PC-3 (cell line): Measurements from ENCODE around the gene TDRD7. TPM values are rescaled to one million over a fixed set of nuclear protein-coding genes. Genes with fewer than 3 reads are reported as not detected.

Experiments
- ATAC-seq: fragments of 200-7000 bp; cut with Tn5 transposase; 2 replicates; pipeline ENCODE4 v1.9.1; 2020; ENCODE audit warnings: mild to moderate bottlenecking, moderate library complexity
- BruUV-seq: library from RNA; stranded (reverse); fragments of 400-500 nt; replicated peaks from 2 replicates; lab custom pipeline; 2021; lab: Mats Ljungman, UMichigan
- CTCF ChIA-PET: fragments of 300-600 bp; sonication (Branson Sonifier 250); formaldehyde crosslinking; loops from one replicate; lab custom pipeline; 2022; ENCODE audit warnings: antibody characterized with exemption; lab: Charles Lee
- POLR2A ChIA-PET: fragments of 300-600 bp; sonication (Branson Sonifier 250); formaldehyde crosslinking; loops from one replicate; lab custom pipeline; 2022; ENCODE audit warnings: antibody characterized with exemption; ENCODE audit not compliant: unreplicated experiment; lab: Charles Lee
- DNase-seq: peaks from one replicate; pipeline ENCODE4 v3.0.0-alpha.2; 2015
- H2AFZ ChIP-seq: fragments of 300-600 bp; sonication (generic); 2 replicates; pipeline ENCODE4 v1.6.0; 2016; ENCODE audit warnings: antibody characterized with exemption, low read length
- H3F3A ChIP-seq: fragments of 300-600 bp; sonication (generic); one replicate; pipeline ENCODE4 v1.6.0; 2017; ENCODE audit warnings: antibody characterized with exemption, low read length, control low read depth, mild to moderate bottlenecking; ENCODE audit not compliant: unreplicated experiment
- H3K27ac ChIP-seq: fragments of 300-600 bp; sonication (generic); 2 replicates; pipeline ENCODE4 v1.5.1; 2016; ENCODE audit warnings: mild to moderate bottlenecking, low read length
- H3K27me3 ChIP-seq: fragments of 300-600 bp; sonication (generic); 2 replicates; pipeline ENCODE4 v1.6.1; 2016; ENCODE audit warnings: low read length, mixed read lengths
- H3K36me3 ChIP-seq: fragments of 300-600 bp; sonication (generic); 2 replicates; pipeline ENCODE4 v1.6.1; 2016; ENCODE audit warnings: low read depth, mixed run types, low read length, mixed read lengths
- H3K4me1 ChIP-seq: fragments of 300-600 bp; sonication (generic); 2 replicates; pipeline ENCODE4 v1.5.1; 2016; ENCODE audit warnings: low read length; ENCODE audit not compliant: insufficient read depth
- H3K4me2 ChIP-seq: fragments of 300-600 bp; sonication (generic); 2 replicates; pipeline ENCODE4 v1.6.0; 2016; ENCODE audit warnings: low read length
- H3K4me3 ChIP-seq: fragments of 300-600 bp; sonication (generic); 2 replicates; pipeline ENCODE4 v1.5.1; 2016; ENCODE audit warnings: mild to moderate bottlenecking, low read length, mixed read lengths
- H3K79me2 ChIP-seq: fragments of 300-600 bp; sonication (generic); 2 replicates; pipeline ENCODE4 v1.6.1; 2017; ENCODE audit warnings: low read length, mixed read lengths
- H3K9ac ChIP-seq: fragments of 300-600 bp; sonication (generic); 2 replicates; pipeline ENCODE4 v1.6.0; 2016; ENCODE audit warnings: mild to moderate bottlenecking, low read length
- H3K9me2 ChIP-seq: fragments of 300-600 bp; sonication (generic); replicated peaks from 2 replicates; pipeline ENCODE4 v1.6.1; 2016; ENCODE audit warnings: mixed run types, low read length, mixed read lengths
- H3K9me3 ChIP-seq: fragments of 300-600 bp; sonication (generic); 2 replicates; pipeline ENCODE4 v1.6.1; 2016; ENCODE audit warnings: low read length, mixed read lengths
- H4K20me1 ChIP-seq: fragments of 300-600 bp; sonication (generic); 2 replicates; pipeline ENCODE4 v1.6.1; 2016; ENCODE audit warnings: low read length, mixed read lengths
- EZH2 ChIP-seq: fragments of 300-600 bp; sonication (generic); IDR thresholded peaks from one replicate; pipeline ENCODE4 v1.6.1; 2017; ENCODE audit warnings: antibody characterized with exemption, mild to moderate bottlenecking, low read length; ENCODE audit not compliant: unreplicated experiment
- EZH2phosphoT487 ChIP-seq: fragments of 300-600 bp; sonication (generic); IDR thresholded peaks from 2 replicates; pipeline ENCODE4 v1.6.1; 2018; ENCODE audit warnings: mild to moderate bottlenecking, antibody characterized with exemption, low read length, borderline replicate concordance
- intact Hi-C: fragments of 100-400 bp; cut with micrococcal nuclease; formaldehyde crosslinking; loops from 2 replicates; pipeline ENCODE4 v1.9.0; 2023
- total RNA-seq: library from RNA; depleted of rRNA; stranded (reverse); fragments of >200 nt; gene quantifications from 2 replicates; pipeline ENCODE4 v1.2.3, GENCODE V29; 2014
- TF ChIP-seq, protein P1 (sequence below): fragments of 300-600 bp; sonication (generic); conservative IDR thresholded peaks from 2 replicates; pipeline ENCODE4 v1.5.1; 2017; ENCODE audit warnings: antibody characterized with exemption, low read depth, mild to moderate bottlenecking, low read length

The TDRD7 gene
- total RNA-seq, 1 experiment from 2014 or later, result 4.2 TPM

DNA sequence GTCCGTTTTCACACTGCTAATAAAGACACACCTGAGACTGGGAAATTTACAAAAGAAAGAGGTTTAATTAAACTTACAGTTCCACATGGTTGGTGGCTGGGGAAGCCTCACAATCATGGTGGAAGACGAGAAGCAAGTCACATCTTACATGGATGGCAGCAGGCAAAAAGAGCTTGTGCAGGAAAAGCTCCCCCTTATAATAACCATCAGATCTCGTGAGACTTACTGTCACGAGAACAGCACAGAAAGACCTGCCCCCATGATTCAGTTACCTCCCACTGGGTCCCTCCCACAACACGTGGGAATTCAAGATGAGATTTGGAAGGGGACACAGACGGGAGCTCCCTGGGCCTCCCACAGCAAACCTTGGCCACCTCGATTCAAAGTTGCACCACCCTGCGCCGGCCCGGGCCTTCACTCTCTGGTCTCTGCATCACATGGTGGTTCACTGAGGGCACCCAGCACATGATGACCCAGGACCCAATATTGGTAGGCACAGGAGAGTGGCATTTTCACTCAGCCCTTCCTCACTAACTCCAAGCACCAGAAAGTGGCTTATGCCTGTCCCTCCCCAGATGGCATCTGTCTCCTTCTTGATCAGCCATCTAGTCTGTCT lies 21.0 kb upstream of the TDRD7 start:
- ATAC-seq (no peak), DNase-seq (no peak)
- H3K27ac ChIP-seq, result no peak overlapping the region
- H3F3A ChIP-seq, result no peaks in the 10 kb centered on the region
- no peak overlapping the region for H3K4me2 ChIP-seq
- POLR2A ChIA-PET, result no interaction called here
- no peaks in the 10 kb centered on the region for H3K9me2 ChIP-seq
- 0 out of 2 replicates have a peak, but pooled peaks cover 7% of the 10 kb centered on the region for H3K4me1 ChIP-seq
- intact Hi-C loops, result no loop called here
- H4K20me1 ChIP-seq, result no peaks in the 10 kb centered on the region
- no peaks in the 10 kb centered on the region for H3K9me3 ChIP-seq
- no peak overlapping the region for H3K9ac ChIP-seq
- no peak overlapping the region for H2AFZ ChIP-seq
- no peaks in the 10 kb centered on the region for H3K79me2 ChIP-seq
- no peaks in the 10 kb centered on the region for H3K27me3 ChIP-seq
- H3K4me3 ChIP-seq, result no peak overlapping the region
- BruUV-seq, result no TSS peak
- TF ChIP-seq EZH2 (no peak), EZH2phosphoT487 (no peak)
- TF ChIP-seq, protein P1, sequence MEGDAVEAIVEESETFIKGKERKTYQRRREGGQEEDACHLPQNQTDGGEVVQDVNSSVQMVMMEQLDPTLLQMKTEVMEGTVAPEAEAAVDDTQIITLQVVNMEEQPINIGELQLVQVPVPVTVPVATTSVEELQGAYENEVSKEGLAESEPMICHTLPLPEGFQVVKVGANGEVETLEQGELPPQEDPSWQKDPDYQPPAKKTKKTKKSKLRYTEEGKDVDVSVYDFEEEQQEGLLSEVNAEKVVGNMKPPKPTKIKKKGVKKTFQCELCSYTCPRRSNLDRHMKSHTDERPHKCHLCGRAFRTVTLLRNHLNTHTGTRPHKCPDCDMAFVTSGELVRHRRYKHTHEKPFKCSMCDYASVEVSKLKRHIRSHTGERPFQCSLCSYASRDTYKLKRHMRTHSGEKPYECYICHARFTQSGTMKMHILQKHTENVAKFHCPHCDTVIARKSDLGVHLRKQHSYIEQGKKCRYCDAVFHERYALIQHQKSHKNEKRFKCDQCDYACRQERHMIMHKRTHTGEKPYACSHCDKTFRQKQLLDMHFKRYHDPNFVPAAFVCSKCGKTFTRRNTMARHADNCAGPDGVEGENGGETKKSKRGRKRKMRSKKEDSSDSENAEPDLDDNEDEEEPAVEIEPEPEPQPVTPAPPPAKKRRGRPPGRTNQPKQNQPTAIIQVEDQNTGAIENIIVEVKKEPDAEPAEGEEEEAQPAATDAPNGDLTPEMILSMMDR, result no peak
- CTCF ChIA-PET, result no interaction called here
- H3K36me3 ChIP-seq, result no peaks in the 10 kb centered on the region

DNA sequence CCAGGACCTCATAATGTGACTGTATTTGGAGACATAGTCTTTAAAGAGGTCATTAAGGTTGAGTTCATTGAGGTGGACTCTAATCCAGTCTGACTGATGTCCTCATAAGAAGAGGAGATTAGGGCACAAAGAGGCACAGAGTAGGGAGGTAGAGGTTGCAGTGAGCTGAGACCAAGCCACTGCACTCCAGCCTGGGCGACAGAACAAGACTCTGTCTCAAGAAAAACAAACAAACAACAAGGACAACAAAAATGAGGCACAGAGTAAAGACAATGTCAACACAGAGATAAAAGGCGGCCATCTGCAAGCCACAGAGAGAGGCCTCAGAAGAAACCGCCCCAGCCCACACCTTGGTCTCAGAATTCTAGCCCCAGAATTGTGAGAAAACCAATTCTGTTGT lies 17.0 kb upstream of the TDRD7 start:
- ATAC-seq (no peak), DNase-seq (no peak)
- Histone ChIP-seq H2AFZ (no peak overlapping the region), H3F3A (no peaks in the 10 kb centered on the region), H3K9me2 (no peaks in the 10 kb centered on the region), H3K9ac (no peak overlapping the region), H3K4me1 (peaks cover 18% of the 10 kb centered on the region), H3K79me2 (no peaks in the 10 kb centered on the region), H3K27me3 (no peaks in the 10 kb centered on the region), H3K9me3 (no peaks in the 10 kb centered on the region), H3K36me3 (no peaks in the 10 kb centered on the region), H3K4me3 (no peak overlapping the region), H3K27ac (no peak overlapping the region), H3K4me2 (no peak overlapping the region), H4K20me1 (no peaks in the 10 kb centered on the region)
- no TSS peak for BruUV-seq
- intact Hi-C loops, result no loop called here
- ChIA-PET POLR2A (no interaction called here), CTCF (no interaction called here)
- TF ChIP-seq, protein P1, result no peak
- TF ChIP-seq EZH2phosphoT487 (no peak), EZH2 (no peak)

DNA sequence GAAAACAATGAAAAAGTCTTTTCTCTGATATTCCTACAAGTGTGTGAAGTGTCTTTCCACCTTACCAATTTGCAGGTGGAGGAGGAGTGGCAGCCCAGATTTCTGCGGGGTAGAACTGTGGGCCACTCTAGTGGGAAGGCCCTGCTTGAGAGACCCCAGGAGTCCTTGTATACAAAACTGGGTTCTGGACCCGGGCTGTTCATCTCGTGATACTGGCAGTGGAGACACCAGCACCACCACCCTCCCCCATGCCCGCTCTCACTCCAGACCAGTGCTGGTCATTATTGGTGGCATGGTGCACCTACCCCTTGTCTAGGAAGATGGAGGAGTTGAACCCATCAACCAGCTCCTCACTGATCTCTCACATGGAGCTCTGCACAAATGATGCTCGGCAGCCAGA lies 16.2 kb upstream of the TDRD7 start:
- intact Hi-C loops, result no loop called here

More for the DNA sequence above, 16.2 kb upstream of the TDRD7 start:
- Histone ChIP-seq H3K4me2 (no peak overlapping the region), H3K4me1 (peaks cover 18% of the 10 kb centered on the region), H3K27ac (no peak overlapping the region), H3K79me2 (no peaks in the 10 kb centered on the region), H2AFZ (no peak overlapping the region), H3K9me3 (no peaks in the 10 kb centered on the region), H4K20me1 (no peaks in the 10 kb centered on the region), H3F3A (no peaks in the 10 kb centered on the region), H3K27me3 (no peaks in the 10 kb centered on the region), H3K9ac (no peak overlapping the region), H3K9me2 (no peaks in the 10 kb centered on the region), H3K36me3 (no peaks in the 10 kb centered on the region), H3K4me3 (no peak overlapping the region)
- POLR2A ChIA-PET, result no interaction called here
- CTCF ChIA-PET, result no interaction called here
- ATAC-seq (no peak), DNase-seq (no peak)
- no peak for TF ChIP-seq EZH2
- no peak for TF ChIP-seq EZH2phosphoT487
- TF ChIP-seq, protein P1, result no peak
- no TSS peak for BruUV-seq
